HG02870 (cell line): ENCODE results near the gene WWC2.
"Not testable (repeated sequence)": the region's sequence is repeated elsewhere in the genome, so short reads cannot be mapped to it uniquely, and the experiment has no call there.

Source experiments
- ATAC-seq: cut with Tn5 transposase; IDR thresholded peaks from one replicate; pipeline ENCODE4 v1.9.1; 2021; ENCODE audit warnings: mild to moderate bottlenecking, moderate library complexity; ENCODE audit not compliant: unreplicated experiment

WWC2 gene

DNA sequence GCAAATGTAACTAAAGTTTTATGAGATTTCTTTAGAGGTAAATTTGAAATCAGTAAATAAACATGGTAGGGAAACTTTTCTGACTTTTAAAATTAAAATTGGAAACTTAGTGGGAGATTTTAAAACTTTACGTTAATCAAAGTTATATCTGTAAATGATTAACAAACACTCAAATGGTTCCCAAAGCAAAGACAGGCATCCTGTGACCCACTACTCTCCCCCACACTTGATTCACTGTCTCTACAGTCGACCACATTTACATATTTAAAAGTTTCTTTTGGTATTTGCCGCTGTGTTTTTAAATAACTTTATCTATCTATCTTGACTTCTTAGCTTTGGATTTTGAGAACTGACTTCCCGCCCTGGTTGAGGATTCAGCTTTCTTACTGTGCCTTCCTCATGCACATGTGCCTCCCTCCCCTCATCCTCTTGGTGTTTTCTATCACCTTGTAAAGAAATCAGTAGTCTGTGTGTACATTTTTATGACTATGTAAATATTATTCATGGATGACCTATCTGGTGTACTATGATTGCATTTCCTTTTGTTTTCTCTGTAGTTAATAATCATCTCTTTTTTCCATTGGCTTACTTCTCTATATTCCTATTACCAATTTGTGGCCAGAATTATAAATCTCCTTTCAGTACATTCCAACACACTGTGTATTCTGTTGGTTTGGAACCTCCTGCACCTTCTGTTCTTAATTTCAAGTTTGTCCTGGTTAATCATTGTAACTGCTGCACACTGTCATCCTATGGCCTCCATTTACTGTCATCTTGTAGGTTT lies 72.6 kb downstream of the WWC2 start:
- ATAC-seq, result no peak

DNA sequence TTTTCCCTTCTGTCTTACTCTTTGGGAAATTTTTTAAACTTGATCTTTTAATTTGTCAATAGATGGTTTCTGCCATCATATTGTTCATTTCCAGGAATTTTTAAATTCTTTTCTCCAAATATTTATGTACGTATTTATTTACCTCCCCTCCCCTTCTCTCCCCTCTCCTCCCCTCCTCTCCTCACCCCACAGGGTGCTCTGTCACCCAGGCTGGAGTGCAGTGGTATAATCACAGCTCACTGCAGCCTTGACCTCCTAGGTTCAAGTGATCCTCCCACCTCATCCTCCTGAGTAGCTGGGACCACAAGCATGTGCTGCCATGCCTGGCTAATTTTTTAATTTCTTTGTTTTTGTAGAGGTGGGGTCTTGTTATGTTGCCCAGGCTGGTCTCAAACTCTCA lies 73.8 kb downstream of the WWC2 start:
- ATAC-seq, result no peak

DNA sequence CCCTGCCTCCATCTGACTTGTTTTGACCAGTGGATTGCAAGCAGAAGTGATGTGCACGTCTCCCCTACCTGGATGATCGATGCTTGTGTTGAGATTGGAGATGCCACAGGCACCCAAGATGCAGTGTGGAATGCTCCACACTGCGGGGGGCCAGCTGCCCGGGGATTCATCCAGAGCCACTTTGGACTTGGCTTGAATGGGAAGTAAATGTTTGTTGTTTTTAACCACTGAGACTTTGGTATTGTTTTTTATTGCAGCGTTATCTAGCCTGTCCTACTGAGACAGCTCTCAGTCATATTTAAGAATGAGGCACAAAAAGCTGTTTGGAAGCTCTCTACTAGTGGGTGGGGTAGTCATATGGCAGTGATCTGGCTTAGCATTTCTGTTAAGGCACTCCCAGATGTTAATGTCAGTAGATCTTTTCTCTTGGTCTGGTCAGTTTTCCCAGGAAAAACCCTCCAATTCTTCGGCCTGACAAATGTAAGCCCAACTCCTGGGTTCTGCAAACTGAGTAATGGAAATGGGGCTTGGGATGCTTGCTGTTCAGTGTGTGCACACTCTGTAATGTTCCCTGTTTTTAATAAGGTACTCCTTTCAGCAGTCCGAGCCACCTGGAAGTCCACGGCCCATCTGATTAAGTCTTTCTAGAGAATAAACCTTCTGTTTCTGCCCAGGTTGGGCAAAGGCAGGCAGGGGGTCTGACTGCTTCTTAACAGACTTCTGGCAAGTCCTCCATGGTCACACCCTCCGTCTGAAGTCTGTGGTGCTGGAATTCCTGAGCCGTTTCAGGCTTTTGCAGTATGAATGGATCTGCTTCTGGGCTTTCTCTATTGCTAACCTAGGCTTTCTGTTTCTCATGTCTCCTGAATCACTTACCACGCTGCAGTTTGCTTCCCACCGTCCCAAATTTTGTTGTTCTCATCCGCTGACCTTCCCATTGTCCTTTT lies 74.8 kb downstream of the WWC2 start:
- no peak for ATAC-seq

DNA sequence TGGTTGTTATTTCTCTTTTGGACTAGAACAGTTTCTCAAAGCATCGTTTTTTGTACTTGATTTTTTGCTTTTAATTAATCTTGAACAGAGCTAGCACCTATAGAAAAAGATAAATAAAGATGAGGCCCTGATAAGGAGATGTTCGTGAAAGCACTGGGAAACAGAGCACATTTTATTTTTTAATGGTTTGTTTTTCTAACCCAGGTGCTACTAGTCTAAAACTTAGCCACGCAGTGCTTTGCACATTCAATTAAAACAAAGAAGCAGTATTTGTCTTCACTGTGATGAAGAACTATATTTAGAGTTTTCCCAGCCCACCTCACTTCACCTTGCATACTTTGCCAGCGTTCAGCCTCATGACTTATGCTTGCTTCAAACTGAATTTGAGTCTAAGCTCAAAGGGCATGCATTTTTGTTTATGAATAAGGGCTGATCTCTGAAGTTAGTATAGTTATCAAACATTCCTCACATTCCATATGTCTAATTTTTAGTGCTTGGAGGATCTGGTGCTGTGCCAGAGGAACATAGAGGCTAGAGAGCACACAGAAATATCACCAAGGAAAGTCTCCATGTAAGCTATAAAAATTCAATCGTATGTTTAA lies 76.7 kb downstream of the WWC2 start:
- ATAC-seq, result no peak

DNA sequence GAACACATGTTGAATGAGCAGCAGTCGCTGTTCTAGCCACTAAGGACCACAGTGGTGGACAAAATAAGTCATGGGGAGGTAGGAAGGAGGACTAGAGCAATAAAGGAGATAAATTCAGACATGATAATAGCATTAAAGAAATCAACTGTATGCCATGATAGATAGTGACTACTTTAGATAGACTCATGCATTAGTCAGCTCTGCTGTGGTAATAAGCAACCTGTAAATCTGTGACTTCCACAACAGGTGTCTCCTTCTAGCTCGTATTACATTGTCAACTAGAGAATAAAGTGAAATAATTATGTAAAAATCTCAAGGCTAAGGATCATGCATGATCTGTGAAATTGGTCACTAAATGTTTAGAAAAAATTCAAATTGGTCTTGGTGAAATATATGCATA lies 77.9 kb downstream of the WWC2 start:
- no peak for ATAC-seq

DNA sequence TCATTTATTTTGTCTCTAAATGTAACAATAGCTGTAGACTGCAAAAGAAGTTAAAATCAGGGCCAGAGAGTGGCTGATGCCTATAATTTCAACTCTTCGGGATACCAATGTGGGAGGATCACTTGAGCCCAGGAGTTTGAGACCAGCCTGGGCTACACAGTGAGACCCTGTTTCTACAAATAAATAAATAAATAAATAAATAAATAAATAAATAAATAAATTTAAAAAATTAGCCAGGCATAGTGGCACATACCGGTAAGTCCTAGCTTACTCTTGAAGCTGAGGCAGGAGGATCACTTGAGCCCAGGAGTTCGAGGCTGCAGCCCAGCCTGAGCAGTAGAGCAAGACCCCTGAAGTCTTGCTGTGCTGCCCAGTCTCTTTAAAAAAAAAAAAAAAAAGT lies 79.1 kb downstream of the WWC2 start:
- ATAC-seq, result no peak

DNA sequence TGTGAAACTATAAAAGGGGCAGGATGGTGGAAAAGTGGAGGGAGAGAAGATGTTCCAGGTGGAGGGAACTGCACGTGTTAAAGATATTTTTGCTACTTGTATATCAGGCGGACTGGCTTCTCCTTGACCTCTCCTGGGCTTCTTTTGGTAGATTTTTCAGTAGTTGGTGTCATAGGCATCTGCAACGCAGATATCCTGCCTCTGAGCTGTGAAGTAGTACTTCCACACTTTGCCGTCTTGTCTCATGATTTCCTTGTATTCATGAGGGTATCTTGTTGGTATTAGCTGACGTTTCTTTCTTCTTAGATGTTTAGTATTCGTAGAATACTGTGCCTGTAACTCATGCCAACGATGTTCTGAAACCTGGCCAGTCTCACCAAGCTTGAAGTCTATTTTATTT lies 81.0 kb downstream of the WWC2 start:
- no peak for ATAC-seq

DNA sequence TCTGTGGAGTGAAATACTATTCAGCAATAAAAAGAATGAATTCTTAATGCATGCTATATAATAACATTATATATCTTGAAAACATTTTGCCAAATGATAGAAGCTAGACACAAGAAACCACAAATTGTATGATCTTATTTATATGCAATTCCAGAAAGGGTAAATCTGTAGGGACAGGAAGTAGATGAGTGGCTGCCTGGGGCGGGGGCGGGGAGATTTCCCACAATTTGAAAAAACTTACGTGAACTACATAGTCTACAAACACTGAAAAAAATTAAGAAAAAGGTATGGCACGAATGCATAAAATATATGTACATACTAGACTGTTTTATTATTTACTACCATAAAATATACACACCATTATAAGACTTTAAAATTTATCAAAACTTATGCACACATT lies 81.6 kb downstream of the WWC2 start:
- ATAC-seq, result no peak

DNA sequence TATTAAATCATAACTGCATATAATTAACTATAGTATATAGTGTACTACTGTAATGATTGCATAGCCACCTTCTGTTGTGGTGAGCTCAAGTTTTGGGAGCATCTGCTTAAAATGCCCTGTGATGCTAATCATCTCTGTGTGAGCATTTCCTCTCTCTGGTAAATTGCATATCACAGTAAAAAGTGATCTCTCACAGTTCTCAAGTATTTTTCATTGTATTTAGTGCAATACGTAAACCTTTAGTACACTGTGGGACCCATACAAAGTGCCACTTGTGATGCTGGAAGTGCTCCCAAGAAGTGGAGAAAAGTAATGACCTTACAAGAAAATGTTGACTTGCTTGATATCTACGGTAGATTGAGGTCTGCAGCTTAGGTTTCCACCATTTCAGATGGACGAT lies 82.0 kb downstream of the WWC2 start:
- ATAC-seq, result no peak

DNA sequence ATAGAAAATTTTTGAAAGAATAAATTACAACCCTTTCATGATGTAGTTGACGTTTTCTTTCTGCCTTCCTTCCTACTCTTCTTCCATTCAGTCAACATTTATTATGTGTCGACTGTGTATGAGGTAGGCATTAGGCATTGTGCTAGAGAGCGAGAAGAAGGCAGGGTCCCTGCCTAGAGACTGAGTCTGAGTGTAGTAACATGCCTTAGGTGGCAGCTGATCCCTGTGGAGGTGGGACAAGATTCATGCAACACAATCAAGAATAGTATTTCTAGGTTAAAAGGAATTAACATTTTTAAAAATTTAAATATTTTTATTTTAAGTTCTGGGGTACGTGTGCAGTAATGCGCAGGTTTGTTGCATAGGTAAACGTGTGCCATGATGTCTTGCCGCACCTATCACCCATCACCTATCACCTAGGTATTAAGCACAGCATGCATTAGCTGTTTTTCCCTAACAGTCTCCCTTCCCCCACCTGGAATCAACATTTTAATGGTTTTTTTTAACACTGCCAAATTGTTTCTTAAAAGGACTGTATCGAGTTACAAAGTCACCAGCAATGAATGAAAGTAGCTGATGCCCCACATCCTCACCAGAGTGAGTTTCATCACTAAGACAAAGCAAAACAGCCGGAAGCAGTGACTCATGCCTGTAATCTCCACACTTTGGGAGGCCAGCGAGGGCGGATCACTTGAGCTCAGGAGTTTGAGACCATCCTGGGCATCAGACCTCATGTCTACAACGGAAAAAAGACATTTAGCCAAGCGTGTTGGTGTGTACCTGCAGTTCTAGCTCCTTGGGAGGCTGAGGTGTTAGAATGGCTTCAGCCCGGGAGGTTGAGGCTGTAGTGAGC lies 84.0 kb downstream of the WWC2 start:
- ATAC-seq, result no peak

DNA sequence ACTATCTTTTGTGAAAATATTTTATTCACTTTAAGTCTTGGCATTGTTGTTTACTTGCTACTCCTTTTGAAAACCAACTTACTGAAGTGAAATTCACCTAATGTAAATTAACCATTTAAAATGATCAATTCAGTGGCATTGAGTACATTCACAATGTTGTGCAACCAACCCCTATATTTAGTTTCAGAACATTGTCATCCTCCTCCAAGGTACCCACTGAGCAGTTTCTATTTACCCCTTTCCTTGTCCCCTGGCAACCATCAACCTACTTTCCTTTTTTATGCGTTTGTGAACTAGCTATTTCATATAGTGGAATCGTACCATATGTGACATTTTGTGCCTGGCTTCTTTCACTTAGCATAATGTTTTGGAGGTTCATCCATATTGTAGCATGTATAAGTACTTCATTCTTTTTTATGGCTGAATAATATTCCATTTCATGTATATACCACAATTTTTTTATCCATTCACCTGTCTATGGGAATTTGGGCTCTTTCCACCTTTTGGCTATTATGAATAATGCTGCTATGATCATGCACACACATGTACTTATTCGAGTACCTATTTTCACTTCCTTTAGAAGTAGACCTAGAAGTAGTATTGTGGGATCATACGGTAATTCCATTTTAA lies 85.0 kb downstream of the WWC2 start:
- no peak for ATAC-seq

DNA sequence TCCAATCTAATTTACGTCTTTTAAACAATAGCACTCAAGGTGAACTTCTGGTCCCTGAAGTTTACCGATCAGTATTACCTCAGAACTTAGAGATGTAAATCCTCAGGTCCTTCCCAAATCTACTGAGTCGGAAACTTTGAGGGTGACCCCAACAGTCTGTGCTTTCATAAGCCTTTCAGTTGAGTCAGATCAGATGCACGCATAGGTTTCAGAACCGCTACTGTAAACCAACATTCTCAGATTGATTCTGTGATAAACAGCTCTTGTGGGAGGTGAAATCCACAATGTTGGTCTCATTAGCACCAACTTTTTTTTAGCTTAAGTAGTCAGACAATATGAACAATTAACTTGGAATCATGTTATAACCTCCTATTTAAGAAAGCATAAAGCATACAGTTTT lies 86.0 kb downstream of the WWC2 start:
- ATAC-seq, result peak; percentile 80

DNA sequence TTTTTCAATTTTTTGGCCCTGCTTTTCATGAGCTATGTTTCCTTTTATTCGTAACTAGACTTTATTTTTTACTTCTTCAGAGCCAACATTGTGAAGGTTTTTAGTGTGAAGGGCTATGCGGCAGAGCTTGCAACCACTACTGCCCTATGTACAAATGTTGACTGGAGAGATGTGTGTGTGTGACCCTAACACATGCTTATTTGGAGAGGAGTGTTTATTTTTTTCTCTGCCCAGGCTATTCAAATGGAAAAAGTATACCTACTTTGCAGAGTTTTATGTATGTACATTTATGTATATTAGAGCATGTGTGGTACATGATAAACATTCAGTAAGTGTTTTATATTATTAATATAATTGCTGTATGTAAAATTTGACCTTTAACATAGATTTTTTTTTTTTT lies 86.5 kb downstream of the WWC2 start:
- no peak for ATAC-seq

DNA sequence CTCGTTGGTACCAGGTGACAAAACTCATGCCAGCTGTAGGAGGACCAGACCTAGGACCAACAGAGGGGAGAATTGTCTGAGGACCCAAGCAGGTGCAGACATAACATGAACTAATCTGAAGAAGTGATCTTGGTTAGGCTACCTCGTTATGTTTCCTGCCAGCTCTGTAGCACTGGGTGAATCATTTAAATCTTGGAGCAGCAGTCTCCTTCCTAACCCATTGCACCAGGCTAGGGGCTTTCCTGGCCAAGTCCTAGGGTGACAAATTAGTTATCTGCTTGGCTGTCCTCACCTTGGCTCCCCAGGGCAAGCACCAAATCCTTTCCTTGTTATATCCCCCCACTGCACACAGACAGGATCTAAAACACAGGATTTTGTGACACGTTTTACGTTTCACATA lies 87.8 kb downstream of the WWC2 start:
- no peak for ATAC-seq

DNA sequence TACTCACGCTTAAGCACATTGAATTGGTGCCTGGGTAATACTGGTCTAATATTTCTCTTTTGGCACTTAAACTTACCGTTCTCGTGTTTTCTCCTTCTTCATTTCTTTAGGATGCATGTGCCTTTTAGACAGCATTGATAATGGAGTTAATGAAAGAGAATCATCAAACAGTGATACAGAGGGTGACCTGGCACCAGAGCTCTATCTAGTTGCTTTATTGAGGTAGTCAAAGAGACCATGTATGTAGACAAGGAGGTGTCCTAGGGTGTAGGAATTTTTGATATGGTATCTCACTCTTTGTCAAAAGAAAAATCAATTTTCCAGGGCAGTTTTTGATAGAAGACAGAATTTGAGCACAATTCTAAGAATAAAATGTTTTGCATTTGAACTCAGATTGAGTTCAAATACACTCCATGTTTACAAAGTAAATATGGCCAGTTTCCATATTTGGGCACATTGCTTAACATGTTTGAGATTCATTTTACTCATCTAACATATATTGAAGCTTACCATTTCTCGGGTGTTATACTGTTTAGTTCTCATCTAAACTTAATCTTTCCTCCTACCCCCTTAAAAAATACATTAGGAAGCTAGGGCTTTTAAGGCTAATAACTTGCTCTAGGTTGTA lies 92.0 kb downstream of the WWC2 start:
- no peak for ATAC-seq

DNA sequence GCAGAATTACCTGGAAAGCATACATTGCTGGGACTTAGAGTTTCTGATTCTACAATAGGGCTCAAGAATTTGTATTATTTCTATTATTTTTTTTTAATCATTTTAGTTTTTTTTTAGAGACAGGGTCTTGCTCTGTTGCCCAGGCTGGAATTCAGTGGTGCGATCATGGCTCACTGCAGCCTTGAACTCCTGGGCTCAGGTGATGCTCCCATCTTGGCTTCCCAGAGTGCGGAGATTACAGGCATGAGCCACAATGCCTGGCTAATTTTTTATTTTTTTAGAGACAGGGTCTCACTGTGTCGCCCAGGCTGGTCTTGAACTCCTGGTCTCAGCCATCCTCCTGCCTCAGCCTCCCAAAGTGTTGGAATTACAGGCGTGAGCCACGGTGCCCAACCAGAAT lies 92.6 kb downstream of the WWC2 start:
- ATAC-seq, result no peak

DNA sequence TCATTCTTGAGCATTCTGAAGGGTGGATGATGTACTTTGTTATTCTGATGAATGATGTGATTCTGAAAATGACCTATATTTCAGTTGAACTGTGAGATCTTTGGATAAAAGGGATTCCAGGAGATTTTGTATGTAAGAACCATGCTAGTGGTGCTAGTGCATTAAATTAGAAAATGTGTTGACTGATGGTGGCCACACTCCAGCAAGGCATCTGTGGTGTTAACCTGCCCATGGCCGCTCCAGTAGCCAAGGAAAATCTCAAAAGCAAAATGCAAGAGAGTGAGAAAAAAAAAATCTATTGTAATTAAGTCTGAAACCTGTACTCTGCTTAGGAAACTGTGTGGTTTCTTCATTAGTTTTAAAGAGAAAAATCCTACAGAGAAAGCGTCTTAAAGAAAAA lies 93.5 kb downstream of the WWC2 start:
- ATAC-seq, result no peak

DNA sequence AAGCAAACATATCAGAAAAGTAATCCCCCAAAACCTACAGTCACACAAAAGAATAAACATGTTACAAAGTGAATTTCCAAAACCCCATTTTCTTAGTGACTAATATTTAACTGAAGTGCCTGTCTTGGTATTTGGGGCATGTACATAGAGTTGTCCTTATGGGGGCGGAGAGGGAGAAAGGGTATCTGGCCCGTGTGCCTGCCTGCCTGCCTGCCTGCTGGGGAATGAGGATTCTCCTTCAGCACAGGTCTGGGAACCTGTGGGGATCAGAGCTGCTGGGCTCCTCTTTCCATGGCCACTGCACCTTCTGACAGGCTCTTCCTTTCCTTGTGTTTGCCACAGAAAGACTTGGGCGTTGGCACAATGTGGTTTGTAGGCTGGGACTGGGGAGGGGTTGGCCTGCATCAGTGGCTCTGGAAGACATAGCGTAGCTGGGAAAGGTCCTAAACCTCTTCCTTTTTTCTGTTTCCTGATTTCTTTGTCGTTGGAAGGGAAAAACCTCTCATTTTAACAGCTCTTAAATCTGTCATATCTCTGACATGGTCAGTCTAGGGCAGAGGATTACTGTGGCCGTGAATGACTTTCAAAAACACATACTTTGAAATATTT lies 94.8 kb downstream of the WWC2 start:
- ATAC-seq, result not testable (repeated sequence)

DNA sequence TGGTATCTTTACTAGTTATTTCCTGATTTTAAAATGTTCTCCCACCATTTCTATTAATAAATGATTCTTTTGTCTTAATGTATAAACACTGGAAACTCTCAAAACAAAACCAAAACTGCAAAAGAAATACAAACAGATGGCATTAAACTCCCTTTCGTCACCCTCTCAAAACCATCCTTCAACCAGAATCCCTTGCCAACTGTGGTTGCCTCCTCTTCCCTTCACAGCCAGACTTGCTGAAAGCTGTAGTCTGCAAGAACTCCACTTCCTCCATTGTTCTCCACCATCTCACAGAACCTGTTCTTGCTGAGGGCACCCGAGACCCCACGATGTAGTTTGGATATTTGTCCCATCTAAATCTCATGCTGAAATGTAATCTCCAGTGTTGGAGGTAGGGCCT lies 96.5 kb downstream of the WWC2 start:
- ATAC-seq, result no peak

DNA sequence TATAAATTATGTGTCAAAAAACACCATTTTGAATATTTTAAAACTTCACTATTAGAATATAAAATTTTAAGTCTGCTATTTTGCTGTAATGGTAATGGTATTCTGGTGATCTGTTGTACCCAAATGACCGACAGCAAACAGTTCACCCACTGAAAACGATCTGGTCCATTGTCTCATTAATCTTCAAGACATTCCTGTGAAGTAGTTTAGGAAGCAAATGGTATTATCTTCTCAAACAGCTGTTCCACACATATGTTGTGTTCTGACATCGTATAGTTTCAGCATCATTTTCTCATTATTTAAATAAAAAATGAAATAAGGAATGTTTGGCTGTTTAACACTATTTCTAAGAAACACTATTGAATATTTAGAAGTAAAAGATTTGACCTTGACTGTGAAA lies 98.1 kb downstream of the WWC2 start:
- ATAC-seq, result no peak
